DMS 273 (cell line): ENCODE results near the gene SERPINB10.
"Not testable (repeated sequence)": the region's sequence is repeated elsewhere in the genome, so short reads cannot be mapped to it uniquely, and the experiment has no call there.

Experiments used
- DNase-seq: peaks from one replicate; lab custom pipeline; 2025; ENCODE audit not compliant: unreplicated experiment; lab: John Stamatoyannopoulos, UW

Gene SERPINB10

GRCh38 chr18:63940543-63941050 is 32.8 kb downstream of the SERPINB10 start:
- not testable (repeated sequence) for DNase-seq

GRCh38 chr18:63947051-63947790 is 39.5 kb downstream of the SERPINB10 start:
- no peak for DNase-seq

- peak; percentile 87 for DNase-seq
These were observed 41.4 kb downstream of the SERPINB10 start, which contains the start of gene HMSD for GRCh38 chr18:63949068-63949737. Gene HMSD, plus strand, starts transcription at chr18:63949301. Its CDS starts 4,155 bp downstream, at chr18:63953456.

- peak; percentile 7 for DNase-seq
These were observed 43.5 kb downstream of the SERPINB10 start for GRCh38 chr18:63951302-63951705.

- DNase-seq, result peak; percentile 30
These were observed 46.1 kb downstream of the SERPINB10 start for GRCh38 chr18:63953811-63954210.

- no peak for DNase-seq
These were observed 49.0 kb downstream of the SERPINB10 start for GRCh38 chr18:63956755-63957154.

- no peak for DNase-seq
These were observed 53.1 kb downstream of the SERPINB10 start for GRCh38 chr18:63960891-63961290.

GRCh38 chr18:63961435-63961980 is 53.8 kb downstream of the SERPINB10 start:
- no peak for DNase-seq

- DNase-seq, result no peak
These were observed 54.4 kb downstream of the SERPINB10 start for GRCh38 chr18:63962137-63962536.

- peak; percentile 76 for DNase-seq
These were observed 56.0 kb downstream of the SERPINB10 start for GRCh38 chr18:63963615-63964256.

- no peak for DNase-seq
These were observed 57.1 kb downstream of the SERPINB10 start for GRCh38 chr18:63964908-63965307.

- DNase-seq, result no peak
These were observed 58.1 kb downstream of the SERPINB10 start for GRCh38 chr18:63965716-63966330.

GRCh38 chr18:63969942-63970808 is 62.4 kb downstream of the SERPINB10 start, which contains the start of gene SERPINB8:
Gene SERPINB8, plus strand, starts transcription at chr18:63970081. Its CDS starts 8,228 bp downstream, at chr18:63978309.
- peak; percentile 96 for DNase-seq

GRCh38 chr18:63970809-63971205 is 63.0 kb downstream of the SERPINB10 start:
- peak; percentile 64 for DNase-seq

GRCh38 chr18:63971320-63972001 is 63.7 kb downstream of the SERPINB10 start:
- no peak for DNase-seq

- DNase-seq, result no peak
These were observed 64.2 kb downstream of the SERPINB10 start for GRCh38 chr18:63972002-63972376.

GRCh38 chr18:63974991-63975390 is 67.2 kb downstream of the SERPINB10 start:
- DNase-seq, result peak; percentile 47

- peak; percentile 21 for DNase-seq
These were observed 67.9 kb downstream of the SERPINB10 start for GRCh38 chr18:63975628-63976027.

GRCh38 chr18:63977040-63977439 is 69.3 kb downstream of the SERPINB10 start:
- DNase-seq, result no peak
